OCI-LY1 (cell line): ENCODE measurements around the gene NAV1.
"Not testable (repeated sequence)": the region's sequence is repeated elsewhere in the genome, so short reads cannot be mapped to it uniquely, and the experiment has no call there.

ENCODE experiments used
- H2AFZ ChIP-seq: fragments of 200-600 bp; sonication (generic), shearing (Covaris generic); 2 replicates; pipeline ENCODE4 v1.6.0; 2014; ENCODE audit warnings: antibody characterized with exemption, mild to moderate bottlenecking, low read length
- H3F3A ChIP-seq: fragments of 200-600 bp; sonication (generic), shearing (Covaris generic); 2 replicates; pipeline ENCODE4 v1.6.0; 2014; ENCODE audit warnings: mild to moderate bottlenecking, antibody characterized with exemption, low read length, moderate library complexity; ENCODE audit not compliant: insufficient read depth
- H3K27ac ChIP-seq: fragments of 200-600 bp; sonication (generic); 2 replicates; pipeline ENCODE4 v1.5.1; 2014; ENCODE audit warnings: low read length, mixed run types, mild to moderate bottlenecking, low read depth; ENCODE audit not compliant: poor library complexity, severe bottlenecking
- H3K27me3 ChIP-seq: fragments of 200-600 bp; sonication (generic); 2 replicates; pipeline ENCODE4 v1.6.0; 2014; ENCODE audit warnings: antibody characterized with exemption, mild to moderate bottlenecking, low read length, moderate library complexity; ENCODE audit not compliant: insufficient read depth
- H3K36me3 ChIP-seq: fragments of 200-600 bp; sonication (generic); 2 replicates; pipeline ENCODE4 v1.6.1; 2014; ENCODE audit warnings: mild to moderate bottlenecking, antibody characterized with exemption, low read length, moderate library complexity, mixed read lengths; ENCODE audit not compliant: insufficient read depth
- H3K4me1 ChIP-seq: fragments of 200-600 bp; sonication (generic); 2 replicates; pipeline ENCODE4 v1.5.1; 2014; ENCODE audit warnings: mild to moderate bottlenecking, low read length, moderate library complexity; ENCODE audit not compliant: insufficient read depth, severe bottlenecking
- H3K4me2 ChIP-seq: fragments of 200-600 bp; sonication (generic), shearing (Covaris generic); 2 replicates; pipeline ENCODE4 v1.6.1; 2014; ENCODE audit warnings: low read length
- H3K4me3 ChIP-seq: fragments of 200-600 bp; sonication (generic); 2 replicates; pipeline ENCODE4 v1.5.1; 2014; ENCODE audit warnings: low read length, low read depth, mild to moderate bottlenecking, mixed read lengths; ENCODE audit not compliant: poor library complexity, severe bottlenecking
- H3K79me2 ChIP-seq: fragments of 200-600 bp; shearing (Covaris generic); 2 replicates; pipeline ENCODE4 v1.6.1; 2016; ENCODE audit warnings: mixed run types, low read length, mixed read lengths; ENCODE audit not compliant: insufficient read depth
- H3K9ac ChIP-seq: fragments of 200-600 bp; sonication (generic), shearing (Covaris generic); 2 replicates; pipeline ENCODE4 v1.6.1; 2014; ENCODE audit warnings: mild to moderate bottlenecking, low read length, mixed read lengths
- H3K9me2 ChIP-seq: fragments of 200-600 bp; sonication (generic), shearing (Covaris generic); 2 replicates; pipeline ENCODE4 v1.6.1; 2014; ENCODE audit warnings: low read depth, mild to moderate bottlenecking, low read length, mixed read lengths
- H3K9me3 ChIP-seq: fragments of 200-600 bp; shearing (Covaris generic); 2 replicates; pipeline ENCODE4 v1.6.1; 2014; ENCODE audit warnings: low read length, mixed read lengths
- H4K20me1 ChIP-seq: fragments of 200-600 bp; sonication (generic), shearing (Covaris generic); 2 replicates; pipeline ENCODE4 v1.6.0; 2016; ENCODE audit warnings: mild to moderate bottlenecking, low read length; ENCODE audit not compliant: insufficient read depth
- CTCF ChIP-seq: fragments of 200-600 bp; sonication (generic), shearing (Covaris generic); IDR thresholded peaks from 2 replicates; pipeline ENCODE4 v1.5.1; 2017; ENCODE audit warnings: mild to moderate bottlenecking, antibody characterized with exemption, low read length, moderate library complexity, mixed read lengths
- EZH2 ChIP-seq: fragments of 200-600 bp; sonication (generic), shearing (Covaris generic); IDR thresholded peaks from 2 replicates; pipeline ENCODE4 v1.8.0; 2017; ENCODE audit warnings: borderline replicate concordance, mixed run types, mild to moderate bottlenecking, antibody characterized with exemption, low read length, moderate library complexity, mixed read lengths

NAV1 gene

GRCh38 chr1:201576914-201577313 is 38.0 kb downstream of the NAV1 start:
- no peak overlapping the region for H3K9ac ChIP-seq
- H3F3A ChIP-seq, result no peaks in the 10 kb centered on the region
- H3K4me2 ChIP-seq, result no peak overlapping the region
- no peak overlapping the region for H3K4me3 ChIP-seq
- H3K9me2 ChIP-seq, result no peaks in the 10 kb centered on the region
- H4K20me1 ChIP-seq, result no peaks in the 10 kb centered on the region
- TF ChIP-seq CTCF, result no peak
- TF ChIP-seq EZH2, result no peak
- no peaks in the 10 kb centered on the region for H3K36me3 ChIP-seq
- H3K79me2 ChIP-seq, result no peaks in the 10 kb centered on the region
- H2AFZ ChIP-seq, result no peak overlapping the region
- no peaks in the 10 kb centered on the region for H3K27me3 ChIP-seq
- H3K4me1 ChIP-seq, result no peaks in the 10 kb centered on the region
- H3K27ac ChIP-seq, result no peak overlapping the region
- no peaks in the 10 kb centered on the region for H3K9me3 ChIP-seq

GRCh38 chr1:201578008-201578888 is 39.3 kb downstream of the NAV1 start:
- no peaks in the 10 kb centered on the region for H3K27me3 ChIP-seq
- no peaks in the 10 kb centered on the region for H3K9me3 ChIP-seq
- H3K79me2 ChIP-seq, result no peaks in the 10 kb centered on the region
- H3K27ac ChIP-seq, result no peak overlapping the region
- no peak overlapping the region for H3K9ac ChIP-seq
- no peak overlapping the region for H3K4me2 ChIP-seq
- no peaks in the 10 kb centered on the region for H3K4me1 ChIP-seq
- no peaks in the 10 kb centered on the region for H4K20me1 ChIP-seq
- H2AFZ ChIP-seq, result no peak overlapping the region
- H3F3A ChIP-seq, result no peaks in the 10 kb centered on the region
- TF ChIP-seq EZH2, result no peak
- no peak for TF ChIP-seq CTCF
- H3K9me2 ChIP-seq, result no peaks in the 10 kb centered on the region
- H3K4me3 ChIP-seq, result no peak overlapping the region
- no peaks in the 10 kb centered on the region for H3K36me3 ChIP-seq

- H3K4me3 ChIP-seq, H3K27me3 ChIP-seq, H3K36me3 ChIP-seq, H2AFZ ChIP-seq, H3K9me2 ChIP-seq, H4K20me1 ChIP-seq, H3K27ac ChIP-seq, H3K9me3 ChIP-seq, H3K4me1 ChIP-seq, H3F3A ChIP-seq, H3K4me2 ChIP-seq, H3K9ac ChIP-seq, H3K79me2 ChIP-seq: not testable (repeated sequence)
Observed at GRCh38 chr1:201581371-201581770, 42.4 kb downstream of the NAV1 start.
